HG03175 (cell line): Measurements from ENCODE around the gene AATF.

Source experiments
- ATAC-seq: cut with Tn5 transposase; IDR thresholded peaks from one replicate; pipeline ENCODE4 v1.9.1; 2021; ENCODE audit warnings: mild to moderate bottlenecking, moderate library complexity; ENCODE audit not compliant: unreplicated experiment

Gene AATF

GRCh38 chr17:36930583-36930900 is 18.2 kb upstream of the AATF start:
- no peak for ATAC-seq

- no peak for ATAC-seq
Observed at GRCh38 chr17:36931096-36931696, 17.6 kb upstream of the AATF start.

GRCh38 chr17:36931697-36932382 is 16.9 kb upstream of the AATF start:
- no peak for ATAC-seq

- no peak for ATAC-seq
Observed at GRCh38 chr17:36932383-36932693, 16.4 kb upstream of the AATF start.

GRCh38 chr17:36932694-36933511 is 15.9 kb upstream of the AATF start:
- ATAC-seq, result no peak

- ATAC-seq, result no peak
Observed at GRCh38 chr17:36933512-36934143, 15.1 kb upstream of the AATF start.

- no peak for ATAC-seq
Observed at GRCh38 chr17:36934144-36934691, 14.5 kb upstream of the AATF start.

- no peak for ATAC-seq
Observed at GRCh38 chr17:36934692-36935630, 13.8 kb upstream of the AATF start.

- ATAC-seq, result no peak
Observed at GRCh38 chr17:36935671-36936454, 12.9 kb upstream of the AATF start.

GRCh38 chr17:36936455-36937000 is 12.2 kb upstream of the AATF start:
- no peak for ATAC-seq

- ATAC-seq, result no peak
Observed at GRCh38 chr17:36937001-36937958, 11.5 kb upstream of the AATF start, which contains the start of gene LHX1. LHX1 (plus strand) TSS chr17:36937475; CDS start chr17:36938198, 723 bp downstream.

GRCh38 chr17:36937959-36938565 is 10.7 kb upstream of the AATF start:
- no peak for ATAC-seq

GRCh38 chr17:36938566-36939051 is 10.1 kb upstream of the AATF start:
- ATAC-seq, result no peak

GRCh38 chr17:36939052-36939801 is 9.5 kb upstream of the AATF start:
- no peak for ATAC-seq

GRCh38 chr17:36939802-36940312 is 8.9 kb upstream of the AATF start:
- ATAC-seq, result no peak
